ENCODE measurements around the gene P2RY8.
"Not testable (repeated sequence)": the region's sequence is repeated elsewhere in the genome, so short reads cannot be mapped to it uniquely, and the experiment has no call there.

P2RY8 gene

DNA sequence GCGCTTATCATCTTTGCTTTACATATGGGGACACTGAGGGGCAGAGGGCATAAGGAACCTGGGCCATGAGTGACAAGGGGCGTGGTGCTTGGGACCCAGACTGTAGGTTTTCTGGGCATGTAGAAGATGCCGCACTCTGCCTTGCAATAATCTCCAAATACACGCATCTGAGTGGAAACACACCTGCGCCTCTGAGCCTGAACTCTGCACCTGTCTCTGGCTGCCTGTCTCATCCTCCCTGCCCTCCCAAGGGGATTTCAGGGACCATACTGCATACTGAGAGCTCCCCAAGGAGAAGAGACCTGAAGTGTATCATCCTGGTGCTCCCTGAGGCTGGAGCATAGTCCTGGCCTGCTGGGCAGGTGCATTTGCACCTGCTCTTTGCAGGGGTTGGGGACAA lies 49.6 kb downstream of the P2RY8 start:
- DNase-seq (ENCODE audit: low read depth in 2 of 2), result no peak

DNA sequence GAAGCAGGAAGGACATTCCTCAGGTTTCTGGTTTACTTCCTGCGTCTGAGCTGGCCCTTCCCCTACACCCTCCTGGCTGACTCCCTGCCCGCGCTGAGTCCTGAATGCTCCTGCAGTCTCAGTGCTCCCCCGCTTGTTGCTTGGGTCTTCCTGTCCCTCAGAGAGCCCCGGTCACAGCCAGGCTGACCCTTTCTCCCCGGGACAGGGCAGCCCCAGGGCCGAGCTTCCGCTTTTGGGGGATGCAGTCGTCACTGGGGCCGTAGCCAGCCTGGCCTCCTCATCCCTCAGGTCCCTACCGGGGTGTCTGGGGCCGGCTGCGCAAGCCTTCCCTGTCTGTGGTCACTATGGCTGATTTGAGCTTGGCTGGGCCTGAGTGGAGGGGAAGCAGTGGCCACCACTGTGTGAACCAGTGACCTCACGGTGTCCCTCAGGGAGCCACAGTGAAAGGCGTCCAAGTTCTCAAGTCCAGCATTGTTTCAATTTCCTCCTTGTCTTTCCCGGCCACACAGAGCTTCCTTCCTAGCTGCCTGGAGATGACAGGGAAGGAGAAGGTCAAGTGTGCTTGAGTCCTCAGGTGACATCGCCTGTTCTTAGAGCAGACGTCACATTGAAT lies 50.1 kb downstream of the P2RY8 start:
- DNase-seq (ENCODE audit: low read depth in 2 of 2), result no peak

DNA sequence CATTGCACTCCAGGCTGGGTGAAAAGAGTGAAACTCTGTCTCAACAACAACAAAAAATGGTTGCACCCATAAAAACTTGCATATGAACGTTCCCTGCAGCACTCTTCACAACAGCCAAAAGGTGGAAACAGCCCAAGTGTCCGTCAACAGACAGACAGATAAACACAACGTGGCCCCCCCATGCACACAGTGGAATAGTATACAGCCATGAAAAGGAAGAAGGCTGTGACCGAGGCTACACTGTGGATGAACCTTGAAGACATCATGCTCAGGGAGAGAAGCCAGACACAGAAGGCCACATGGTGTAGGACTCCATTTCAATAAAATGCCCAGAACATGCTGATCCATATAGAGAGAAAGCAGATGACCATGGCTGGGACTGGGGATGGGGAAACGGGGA lies 50.8 kb downstream of the P2RY8 start:
- no peak for DNase-seq (ENCODE audit: low read depth in 2 of 2)

DNA sequence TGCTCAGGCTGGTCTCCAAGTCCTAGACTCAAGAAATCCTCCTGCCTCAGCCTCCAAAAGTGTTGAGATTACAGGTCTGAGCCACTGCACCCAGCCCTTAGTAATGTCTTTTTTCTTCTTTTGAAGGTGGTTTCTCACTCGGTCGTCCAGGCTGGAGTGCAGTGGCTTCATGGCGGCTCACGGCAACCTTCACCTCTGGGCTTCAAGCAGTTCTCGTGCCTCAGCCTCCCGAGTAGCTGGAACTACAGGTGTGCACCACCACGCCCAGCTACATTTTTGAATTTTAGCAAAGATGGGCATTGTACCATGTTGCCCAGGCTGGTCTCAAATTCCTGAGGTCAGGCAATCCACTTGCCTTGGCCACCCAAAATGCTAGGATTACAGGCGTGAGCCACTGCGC lies 52.0 kb downstream of the P2RY8 start:
- no peak for DNase-seq (ENCODE audit: low read depth in 2 of 2)

DNA sequence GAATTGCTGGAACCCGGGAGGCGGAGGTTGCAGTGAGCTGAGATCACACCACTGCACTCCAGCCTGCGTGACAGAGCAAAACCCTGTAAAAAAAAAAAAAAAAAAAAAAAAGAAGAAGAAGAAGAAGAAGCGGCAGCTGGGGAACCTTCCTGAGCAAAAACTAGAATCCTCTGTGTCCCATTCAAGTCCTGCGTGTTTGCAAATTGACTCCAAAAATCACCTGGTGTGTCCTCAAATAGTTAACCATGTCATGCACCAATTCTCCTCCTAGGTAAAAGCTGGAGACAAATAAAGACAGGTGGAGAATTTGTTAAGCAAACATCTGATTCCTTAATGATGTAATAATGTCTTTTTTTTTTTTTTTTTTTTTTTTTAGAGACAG lies 52.4 kb downstream of the P2RY8 start:
- DNase-seq (ENCODE audit: low read depth in 2 of 2), result no peak

DNA sequence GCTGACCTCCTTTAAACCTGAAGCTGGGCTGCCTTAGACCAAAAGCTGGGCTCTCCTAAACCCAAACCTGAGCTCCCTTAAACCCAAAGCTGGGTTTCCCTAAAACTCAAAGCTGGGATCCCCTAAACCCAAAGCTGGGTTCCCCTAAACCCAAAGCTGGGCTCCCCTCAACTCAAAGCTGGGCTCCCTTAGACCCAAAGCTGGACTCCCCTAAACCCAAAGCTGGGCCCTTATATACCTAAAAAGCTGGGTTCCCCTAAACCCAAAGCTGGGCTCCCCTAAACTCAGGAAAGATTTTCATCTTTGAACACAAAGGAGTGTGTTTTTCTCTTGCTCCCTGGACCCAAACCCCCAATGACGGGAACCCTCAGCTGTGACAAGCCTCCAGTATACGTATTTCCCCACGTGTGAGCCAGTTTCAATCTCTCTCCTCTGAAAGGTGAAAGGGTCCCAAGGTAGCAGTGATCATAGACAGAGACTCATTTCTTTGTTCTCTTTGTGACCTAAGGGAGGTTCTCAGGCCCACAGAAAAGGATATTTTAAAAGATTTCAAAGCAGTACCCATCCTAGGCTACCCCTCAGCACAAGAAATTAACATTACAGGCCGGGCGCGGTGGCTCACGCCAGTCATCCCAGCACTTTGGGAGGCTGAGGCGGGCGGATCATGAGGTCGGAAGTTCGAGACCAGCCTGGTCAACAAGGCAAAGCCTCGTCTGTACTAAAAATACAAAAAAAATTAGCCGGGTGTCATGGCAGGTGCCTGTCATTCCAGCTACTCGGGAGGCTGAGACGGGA lies 52.9 kb downstream of the P2RY8 start:
- DNase-seq (ENCODE audit: low read depth in 2 of 2), result no peak

DNA sequence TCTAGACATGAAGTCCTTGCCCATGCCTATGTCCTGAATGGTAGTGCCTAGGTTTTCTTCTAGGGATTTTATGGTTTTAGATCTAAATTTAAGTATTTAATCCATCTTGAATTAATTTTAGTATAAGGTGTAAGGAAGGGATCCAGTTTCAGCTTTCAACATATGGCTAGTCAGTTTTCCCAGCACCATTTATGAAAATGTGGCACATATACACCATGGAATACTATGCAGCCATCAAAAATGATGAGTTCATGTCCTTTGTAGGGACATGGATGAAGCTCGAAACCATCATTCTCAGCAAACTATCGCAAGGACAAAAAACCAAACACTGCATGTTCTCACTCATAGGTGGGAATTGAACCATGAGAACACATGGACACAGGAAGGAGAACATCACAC lies 54.5 kb downstream of the P2RY8 start:
- not testable (repeated sequence) for DNase-seq (ENCODE audit: low read depth in 2 of 2)

DNA sequence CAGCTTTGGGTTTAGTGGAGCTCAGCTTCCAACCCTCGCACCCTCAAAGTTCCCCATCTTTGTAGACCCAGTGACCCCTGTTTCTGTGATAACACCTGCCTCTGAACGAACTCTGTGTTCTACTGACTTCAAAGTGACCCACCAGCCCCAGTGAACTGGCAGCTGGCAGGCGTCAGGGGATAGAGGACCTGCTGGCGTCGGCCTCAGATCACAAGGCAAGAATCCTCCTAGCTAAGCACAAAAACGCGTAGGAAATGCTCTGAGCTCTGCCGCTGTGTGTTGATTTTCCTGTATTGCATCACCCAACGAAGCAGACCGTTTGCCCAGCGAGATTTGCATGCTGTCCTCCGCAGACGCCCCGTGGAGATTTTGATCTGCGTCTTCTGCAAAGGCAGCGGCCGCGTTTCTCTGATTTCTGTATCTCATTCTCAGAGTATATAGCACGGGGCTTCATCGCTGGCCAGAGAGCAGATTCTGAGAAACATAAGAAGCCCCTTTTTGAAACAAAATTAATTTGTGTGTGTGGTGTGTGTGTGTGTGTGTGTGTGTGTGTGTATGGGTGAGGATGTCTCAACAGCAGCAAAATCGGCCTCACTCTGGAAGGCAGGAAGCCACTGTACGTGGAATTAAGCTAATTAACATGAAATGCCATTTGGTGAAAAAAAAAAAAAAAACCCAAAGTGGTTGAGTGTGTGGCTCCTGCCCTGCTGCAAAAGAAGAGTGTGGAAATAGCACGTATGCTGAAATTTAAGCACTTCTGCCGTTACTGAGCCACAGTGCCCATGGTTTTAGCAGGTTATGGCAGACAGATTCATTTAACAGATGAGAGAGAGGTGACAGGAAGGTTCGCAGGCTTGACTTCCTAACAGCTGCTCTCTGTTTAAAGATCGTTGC lies 55.1 kb downstream of the P2RY8 start:
- peak; percentile 44 to 68 for DNase-seq (ENCODE audit: low read depth in 2 of 2)

DNA sequence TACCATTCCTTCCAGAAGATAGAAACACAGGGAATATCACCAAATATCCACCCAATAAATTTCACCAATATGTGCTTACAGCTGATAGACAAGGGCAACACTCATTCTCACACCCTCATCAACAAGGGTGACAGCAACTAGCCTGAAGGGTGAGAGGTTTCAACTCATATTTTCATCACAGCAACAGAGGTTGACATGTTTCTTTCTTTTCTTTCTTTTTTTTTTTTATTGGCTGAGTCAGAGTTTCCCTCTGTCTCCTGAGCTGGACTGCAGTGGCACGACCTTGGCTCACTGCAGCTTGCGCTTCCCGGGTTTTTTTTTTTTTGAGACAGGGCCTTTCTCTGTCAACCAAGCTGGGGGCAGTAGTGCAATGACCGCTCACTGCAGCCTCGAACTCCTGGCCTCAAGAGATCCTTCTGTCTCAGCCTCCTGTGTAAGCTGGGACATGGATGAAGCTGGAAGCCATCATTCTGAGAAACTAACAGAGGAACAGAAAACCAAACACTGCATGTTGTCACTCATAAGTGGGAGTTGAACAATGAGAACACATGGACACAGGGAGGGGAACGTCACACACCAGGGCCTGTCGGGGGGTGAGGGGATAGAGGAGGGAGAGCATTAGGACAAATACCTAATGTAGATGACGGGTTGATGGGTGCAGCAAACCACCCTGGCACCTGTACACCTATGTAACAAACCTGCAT lies 56.8 kb downstream of the P2RY8 start:
- DNase-seq (ENCODE audit: low read depth in 2 of 2), result no peak

DNA sequence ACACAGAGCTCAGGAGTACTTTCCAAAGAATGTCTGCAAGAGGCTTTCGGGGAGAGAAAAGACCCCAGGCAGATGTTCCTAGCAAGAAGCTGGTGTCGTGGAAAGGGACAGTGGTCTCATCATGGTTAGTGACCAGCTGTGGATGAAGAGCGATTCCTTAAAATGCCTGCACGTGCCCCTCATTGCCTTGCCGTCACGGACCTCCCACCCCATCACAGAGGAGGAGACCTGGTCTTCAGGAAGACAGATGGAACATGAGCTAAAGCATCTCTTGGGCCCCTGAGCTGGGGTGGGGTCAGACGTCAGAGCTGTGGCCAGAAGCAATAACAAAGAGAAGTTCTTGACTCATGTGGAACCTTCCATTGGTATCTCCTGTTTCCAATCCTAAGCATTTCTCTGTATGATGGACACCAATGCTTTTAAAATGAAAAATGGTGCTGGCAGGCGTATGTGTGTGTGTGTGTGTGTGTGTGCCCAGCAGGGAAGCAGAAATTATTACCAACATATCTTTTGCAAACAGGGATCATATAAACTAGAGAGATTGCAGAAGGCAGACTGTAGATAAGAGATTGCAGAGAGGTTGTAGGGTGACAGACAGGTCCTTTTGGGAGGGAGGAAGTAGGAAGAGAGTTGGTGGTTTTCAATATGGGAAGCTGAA lies 59.1 kb downstream of the P2RY8 start:
- no peak for DNase-seq (ENCODE audit: low read depth in 2 of 2)

DNA sequence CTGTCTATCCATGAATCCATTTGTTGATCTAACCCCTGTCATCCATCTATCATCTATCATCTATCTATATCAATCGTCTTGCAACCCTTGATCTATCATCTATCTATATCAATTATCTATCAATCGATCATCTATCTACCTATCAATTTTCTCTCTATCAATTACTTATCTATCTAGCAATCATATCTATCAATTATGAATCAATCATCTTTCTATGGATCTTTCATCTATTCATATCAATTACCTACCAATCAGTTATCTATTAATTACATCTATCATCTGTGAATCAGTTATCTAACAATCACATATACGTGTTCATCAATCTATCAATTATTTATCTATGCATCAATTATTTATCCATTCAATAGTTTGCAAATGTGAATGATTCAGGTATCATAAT lies 59.8 kb downstream of the P2RY8 start:
- no peak for DNase-seq (ENCODE audit: low read depth in 2 of 2)

DNA sequence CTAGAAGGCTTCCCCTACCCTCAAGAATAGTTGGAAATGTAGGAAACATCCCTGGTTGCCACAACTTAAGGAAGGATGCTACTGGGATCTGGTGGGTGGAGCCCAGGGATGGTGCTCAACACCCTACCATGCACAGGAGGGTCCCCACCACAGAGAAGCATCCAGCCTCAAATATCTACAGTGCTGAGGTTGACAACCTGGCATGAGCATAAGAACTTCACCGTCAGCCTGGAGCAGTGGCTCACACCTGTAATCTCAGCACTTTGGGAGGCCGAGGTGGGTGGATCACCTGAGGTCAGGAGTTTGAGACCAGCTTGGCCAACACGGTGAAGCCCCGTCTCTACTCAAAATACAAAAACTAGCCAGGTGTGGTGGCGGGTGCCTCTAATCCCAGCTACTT lies 60.3 kb downstream of the P2RY8 start:
- no peak for DNase-seq (ENCODE audit: low read depth in 2 of 2)

DNA sequence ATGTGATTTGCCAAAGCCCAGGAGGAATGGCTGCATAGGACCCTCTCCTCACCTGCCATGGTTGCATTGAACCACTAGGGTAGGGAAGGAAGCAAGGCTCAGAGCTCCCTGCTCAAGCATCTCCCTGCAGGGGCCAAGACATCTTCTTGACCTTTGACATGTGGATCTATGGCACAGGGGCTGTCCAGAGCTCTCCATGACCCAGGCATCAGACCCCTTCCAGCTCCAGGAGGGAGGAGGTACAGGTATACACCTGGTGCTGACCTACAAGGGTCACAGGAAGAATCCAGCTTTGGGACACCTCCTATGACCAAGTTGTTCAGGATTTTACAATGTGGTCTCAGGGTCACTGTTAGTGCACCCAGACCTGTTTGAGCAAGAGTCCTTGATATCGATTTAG lies 61.1 kb downstream of the P2RY8 start:
- DNase-seq (ENCODE audit: low read depth in 2 of 2), result no peak

DNA sequence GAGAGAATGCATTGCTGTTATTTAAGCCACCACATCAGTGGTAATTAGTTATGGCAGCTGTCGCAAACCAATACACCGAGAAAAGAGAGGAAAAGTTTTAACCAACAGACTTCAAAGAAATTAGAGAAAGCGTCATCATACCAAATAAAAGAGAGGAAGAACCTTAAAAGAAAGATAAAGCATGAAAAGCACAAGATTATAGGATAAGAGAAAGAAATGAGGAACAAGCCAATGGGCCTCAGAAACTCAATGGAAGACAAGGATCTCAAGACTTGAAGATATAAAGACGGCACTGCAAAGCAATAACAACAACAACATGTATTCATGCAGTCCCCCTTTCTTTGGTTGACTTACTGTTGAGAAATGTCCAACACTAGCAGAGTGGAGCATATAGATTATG lies 61.5 kb downstream of the P2RY8 start:
- no peak for DNase-seq (ENCODE audit: low read depth in 2 of 2)

DNA sequence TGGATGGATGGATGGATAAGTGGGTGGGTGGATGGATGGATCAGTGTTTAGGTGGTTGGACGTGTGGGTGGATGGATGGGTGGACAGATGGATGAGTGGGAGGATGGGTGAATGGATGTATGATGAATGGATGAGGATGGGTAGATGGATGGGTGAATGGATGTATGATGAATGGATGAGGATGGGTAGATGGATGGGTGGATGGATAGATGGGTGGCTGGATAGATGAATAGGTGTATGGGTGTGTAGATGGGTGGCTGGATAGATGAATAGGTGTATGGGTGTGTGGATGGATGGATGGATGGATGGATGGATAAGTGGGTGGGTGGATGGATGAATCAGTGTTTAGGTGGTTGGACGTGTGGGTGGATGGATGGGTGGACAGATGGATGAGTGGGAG lies 62.4 kb downstream of the P2RY8 start:
- not testable (repeated sequence) for DNase-seq (ENCODE audit: low read depth in 2 of 2)

DNA sequence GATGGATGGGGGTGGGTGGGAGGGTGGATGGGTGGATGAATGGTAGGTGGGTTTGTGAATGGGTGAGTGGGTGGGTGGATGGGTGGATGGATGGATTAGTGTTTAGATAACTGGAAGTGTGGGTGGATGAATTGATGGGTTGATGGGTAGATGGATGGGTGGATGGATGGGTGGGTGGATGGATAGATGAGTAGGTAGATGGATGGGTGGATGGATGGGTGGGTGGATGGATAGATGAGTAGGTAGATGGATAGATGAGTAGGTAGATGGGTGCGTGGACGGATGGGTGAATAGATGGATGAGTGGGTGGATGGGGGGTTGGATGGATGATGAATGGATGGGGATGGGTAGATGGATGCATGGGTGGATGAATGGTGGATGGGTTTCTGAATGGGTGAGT lies 64.0 kb downstream of the P2RY8 start:
- DNase-seq (ENCODE audit: low read depth in 2 of 2), result no peak

DNA sequence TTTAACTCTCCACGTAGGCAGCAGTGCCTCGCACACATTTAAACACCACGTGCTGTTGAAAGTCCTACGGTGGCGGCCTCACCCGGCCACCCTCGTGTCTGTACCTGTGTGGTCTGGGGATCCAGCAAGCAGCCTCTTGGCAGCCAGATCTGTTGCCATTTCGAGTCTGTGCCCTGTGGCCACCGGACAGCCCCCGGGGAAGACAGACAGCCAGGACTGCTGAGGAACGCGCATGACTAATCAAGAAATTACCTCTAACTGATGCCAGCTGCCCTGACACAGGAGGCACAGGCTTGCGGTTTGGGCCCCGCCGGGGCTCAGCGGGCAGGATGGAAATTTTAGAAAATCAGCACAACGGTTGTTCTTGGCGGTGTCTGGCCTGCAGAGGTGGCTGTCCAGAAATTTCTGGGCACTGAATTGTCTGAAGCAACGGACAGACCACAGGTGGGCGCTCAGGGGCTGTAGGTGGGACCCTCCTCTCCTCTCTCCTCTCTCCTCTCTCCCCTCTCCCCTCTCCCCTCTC lies 68.7 kb downstream of the P2RY8 start:
- peak; percentile 65 to 67 for DNase-seq (ENCODE audit: low read depth in 2 of 2)

DNA sequence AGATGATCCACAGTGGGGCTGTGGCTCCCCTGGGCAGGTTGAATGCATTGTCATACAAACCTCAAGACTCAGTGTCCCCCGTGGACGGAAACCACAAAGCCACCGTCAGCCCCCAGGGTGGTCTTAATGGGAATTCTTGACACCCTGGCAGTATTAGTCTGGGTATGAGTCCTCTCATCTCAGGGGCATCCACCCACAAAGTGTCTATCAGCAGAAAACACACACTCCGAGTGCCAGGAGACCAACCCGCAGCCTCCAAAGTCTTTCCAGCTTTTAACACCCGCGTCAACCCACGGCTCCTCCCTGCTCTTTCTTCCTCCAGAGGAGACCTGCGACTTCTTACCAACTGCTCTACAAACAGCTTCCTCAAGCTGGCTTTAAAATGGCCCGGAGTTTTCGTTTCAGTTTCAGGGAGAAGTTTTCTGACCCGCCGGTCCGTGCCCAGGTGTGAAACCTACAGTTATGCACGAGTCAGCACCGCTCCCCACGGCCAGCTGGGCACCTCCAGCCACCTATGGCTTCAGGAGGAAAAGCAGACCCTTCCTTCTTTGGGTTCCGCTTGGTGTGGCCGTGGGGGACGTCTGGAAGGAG lies 69.9 kb downstream of the P2RY8 start:
- no peak for DNase-seq (ENCODE audit: low read depth in 2 of 2)

DNA sequence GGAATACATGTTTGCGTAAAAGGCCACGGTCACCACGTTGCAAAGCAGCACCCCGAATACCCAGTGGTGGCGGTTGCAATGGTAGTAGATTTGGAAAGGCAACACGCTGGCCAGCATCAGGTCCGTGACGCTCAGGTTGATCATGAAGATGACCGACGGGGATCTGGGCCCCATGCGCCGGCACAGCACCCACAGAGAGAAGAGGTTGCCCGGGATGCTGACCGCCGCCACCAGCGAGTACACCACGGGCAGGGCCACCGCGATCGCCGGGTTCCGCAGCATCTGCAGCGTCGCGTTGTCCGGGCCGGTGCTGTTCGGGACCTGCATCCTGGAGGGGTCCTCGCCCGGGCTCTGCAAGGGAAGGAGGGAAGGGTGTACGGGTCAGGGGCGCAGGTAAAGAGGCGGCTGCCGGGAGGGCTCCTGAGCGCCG lies 70.7 kb downstream of the P2RY8 start:
- no peak for DNase-seq (ENCODE audit: low read depth in 2 of 2)

DNA sequence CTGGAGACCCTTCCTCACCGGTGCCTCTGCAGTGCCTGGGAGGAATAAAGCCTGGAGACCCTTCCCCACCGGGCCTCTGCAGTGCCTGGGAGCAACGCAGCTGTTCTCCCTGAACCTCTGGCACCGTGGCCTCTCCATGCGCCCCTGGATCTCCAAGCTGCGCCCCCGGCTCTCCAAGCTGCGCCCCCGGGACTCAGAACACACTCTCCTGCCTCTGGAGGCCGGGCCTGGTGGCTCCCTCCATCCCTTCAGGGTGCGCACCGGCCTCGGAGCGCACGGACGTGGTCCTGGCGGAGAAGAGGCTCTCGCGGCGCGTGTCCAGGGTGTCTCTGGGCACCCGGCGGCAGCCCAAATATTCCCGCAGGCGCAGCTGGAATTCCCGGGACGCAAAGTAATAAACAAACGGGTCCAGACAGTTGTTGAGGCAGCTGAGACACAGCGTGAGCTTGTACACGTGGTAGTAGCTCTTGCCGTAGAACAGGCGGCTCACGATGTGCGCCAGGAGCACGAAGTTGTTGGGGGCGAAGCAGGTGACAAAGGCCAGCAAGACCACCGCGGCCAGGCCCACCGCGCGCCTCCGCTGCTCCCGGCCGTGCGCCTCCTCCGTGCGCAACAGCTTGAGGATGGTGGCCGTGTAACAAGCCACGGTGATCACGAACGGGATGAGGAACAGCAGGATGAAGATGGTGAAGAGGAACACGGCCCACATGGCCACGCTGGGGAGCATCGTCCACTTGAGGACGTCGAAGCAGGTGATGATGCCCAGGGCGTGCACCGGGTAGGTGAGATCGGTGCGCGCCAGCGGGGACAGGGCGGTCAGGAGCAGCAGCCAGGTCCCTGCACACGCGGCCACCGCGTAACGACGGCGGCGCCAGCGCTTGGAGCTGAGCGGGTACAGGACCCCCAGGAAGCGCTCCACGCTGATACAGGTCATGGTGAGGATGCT lies 71.4 kb downstream of the P2RY8 start:
- no peak for DNase-seq (ENCODE audit: low read depth in 2 of 2)
